Activated T-cell treated with anti-CD3 and anti-CD28 coated beads, Interleukin-2, amount 50 U/mL, for 48 hours (primary cell): ENCODE measurements around the gene MYLK.

ENCODE experiments used
- DNase-seq, 2 experiments: peaks; one replicate each; pipeline ENCODE4 v3.0.0-alpha.2; 2020

Gene MYLK

DNA sequence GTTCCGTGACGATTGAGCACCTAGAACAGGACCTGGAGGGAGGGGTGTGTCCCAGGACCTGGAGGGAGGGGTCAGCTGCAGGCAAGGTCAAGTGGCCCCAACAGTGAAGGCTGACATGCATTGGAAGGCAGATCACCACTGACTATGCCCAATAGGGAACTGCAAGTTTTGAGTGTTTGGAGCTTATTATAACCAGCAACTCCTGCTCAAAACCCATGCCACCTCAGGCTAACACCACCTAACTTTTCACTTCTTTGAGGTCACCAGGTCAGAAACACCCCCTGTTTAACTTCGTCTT, 93.1 kb downstream of the MYLK start:
- no peak for DNase-seq

DNA sequence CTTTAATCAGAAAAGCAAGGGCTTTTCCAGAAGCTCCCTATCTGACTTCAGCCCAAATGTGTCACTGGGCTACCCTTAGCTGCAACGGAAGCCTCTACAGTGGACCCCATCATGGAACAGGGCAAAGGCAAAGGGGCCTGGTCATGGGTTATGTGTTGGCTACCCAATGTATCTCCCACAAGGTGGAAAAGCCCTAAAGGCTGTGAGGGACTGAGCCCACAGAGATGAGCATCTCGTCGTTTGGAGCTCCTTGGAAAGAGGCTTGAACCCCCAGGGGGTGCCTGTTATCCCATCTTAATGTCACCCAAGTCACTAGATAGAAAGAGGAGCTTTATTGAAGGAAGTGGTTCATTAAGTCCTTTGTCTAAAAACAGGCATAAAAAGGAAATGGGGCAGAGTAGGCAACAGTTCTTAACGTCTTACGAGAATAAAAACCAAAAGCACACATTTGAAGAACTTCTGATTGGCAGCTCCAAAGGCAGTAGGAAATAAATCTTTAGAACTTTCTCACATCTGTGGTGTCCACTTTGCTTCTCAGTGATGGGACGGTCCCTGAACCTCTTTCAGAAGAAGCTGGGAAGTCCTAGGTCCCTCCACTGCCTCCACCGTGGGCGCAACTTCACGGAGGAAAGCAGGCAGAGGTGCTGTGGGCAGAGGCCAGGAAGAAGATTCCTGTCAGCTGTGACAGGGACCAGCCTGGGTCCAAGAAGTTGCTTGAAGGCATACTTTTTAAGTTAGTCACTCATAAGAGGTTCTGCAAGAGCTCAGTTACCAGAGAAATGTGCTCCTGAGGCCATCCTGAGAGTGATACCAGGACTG, 93.7 kb downstream of the MYLK start:
- DNase-seq: no peak

- no peak for DNase-seq
These were observed 94.4 kb downstream of the MYLK start for GRCh38 chr3:123789760-123790159.

DNA sequence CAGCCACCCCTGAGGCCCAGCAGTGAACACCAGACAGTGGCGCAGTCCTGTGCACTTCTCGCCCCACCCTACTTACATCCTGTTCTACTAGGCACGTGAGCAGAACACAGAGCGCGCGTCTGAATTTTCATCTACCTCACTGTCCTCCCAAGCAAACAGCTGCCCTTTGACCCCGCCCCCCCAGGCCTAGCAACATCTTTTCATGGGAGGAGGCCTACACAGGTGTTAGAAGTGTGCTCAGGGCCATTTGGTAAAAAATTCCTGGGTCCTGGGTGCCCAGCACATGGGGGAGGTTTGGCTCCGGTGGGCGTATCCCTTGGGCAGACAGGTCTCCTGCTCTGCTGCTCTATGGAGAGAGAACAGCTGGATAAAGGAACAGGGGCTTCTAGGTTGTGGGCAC, 95.0 kb downstream of the MYLK start:
- no peak for DNase-seq

DNA sequence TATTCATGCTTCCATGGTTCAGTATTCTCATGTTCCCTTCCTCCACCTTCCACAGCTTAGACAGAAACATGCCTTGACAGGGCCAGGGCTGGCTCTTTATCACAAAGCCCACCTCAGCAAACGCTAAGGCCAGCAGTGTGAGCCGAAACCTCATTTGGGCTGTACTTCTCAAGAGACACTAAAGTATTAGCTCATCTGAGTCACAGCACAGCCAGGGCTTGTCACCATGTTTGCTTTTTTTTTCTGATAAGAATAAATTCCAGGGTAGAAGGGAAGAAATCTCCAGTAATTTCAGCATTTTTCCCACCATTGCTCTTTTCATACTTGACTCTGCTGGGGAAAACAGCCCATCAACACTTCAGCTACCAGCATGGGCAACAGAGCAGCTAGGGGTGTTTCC, 95.4 kb downstream of the MYLK start:
- no peak for DNase-seq

DNA sequence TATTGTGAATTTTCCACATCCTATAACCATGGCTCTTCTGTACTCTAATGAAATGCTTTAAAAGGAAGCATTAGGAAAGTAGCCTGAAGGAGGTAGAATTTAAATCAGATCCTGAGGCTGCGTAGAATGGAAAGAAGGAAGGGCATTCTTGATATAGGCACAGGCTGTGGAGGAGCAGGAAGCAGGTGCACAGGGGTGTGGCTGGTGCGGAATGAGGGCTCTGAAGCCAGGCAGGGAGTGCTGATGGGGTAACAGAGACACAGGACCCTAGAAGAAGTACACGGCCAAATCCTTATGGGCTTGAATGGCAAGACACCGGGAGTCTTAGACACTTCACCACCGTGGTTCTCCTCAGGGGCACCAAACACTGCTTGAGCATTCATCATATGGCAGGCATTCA, 97.0 kb downstream of the MYLK start:
- DNase-seq: no peak

DNA sequence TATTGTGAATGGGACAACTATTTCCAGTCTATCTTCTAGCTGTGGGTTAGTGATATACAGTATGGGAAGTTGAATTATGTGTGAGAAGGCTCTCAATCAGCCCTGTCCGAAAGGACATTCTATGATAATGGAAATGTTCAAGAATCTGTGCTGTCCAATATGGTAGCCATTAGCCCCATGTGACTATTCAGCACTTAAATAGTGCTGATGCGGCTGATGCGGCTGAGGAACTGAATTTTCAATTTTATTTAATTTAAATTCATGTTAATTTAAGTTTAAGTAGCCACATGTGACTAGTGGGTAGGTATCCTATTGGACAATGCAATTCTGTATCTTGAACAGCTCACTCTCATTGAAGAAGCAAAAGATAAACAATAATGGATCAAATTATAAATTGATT, 98.5 kb downstream of the MYLK start:
- DNase-seq: no peak

- no peak for DNase-seq
These were observed 100.3 kb downstream of the MYLK start for GRCh38 chr3:123783811-123784210.

DNA sequence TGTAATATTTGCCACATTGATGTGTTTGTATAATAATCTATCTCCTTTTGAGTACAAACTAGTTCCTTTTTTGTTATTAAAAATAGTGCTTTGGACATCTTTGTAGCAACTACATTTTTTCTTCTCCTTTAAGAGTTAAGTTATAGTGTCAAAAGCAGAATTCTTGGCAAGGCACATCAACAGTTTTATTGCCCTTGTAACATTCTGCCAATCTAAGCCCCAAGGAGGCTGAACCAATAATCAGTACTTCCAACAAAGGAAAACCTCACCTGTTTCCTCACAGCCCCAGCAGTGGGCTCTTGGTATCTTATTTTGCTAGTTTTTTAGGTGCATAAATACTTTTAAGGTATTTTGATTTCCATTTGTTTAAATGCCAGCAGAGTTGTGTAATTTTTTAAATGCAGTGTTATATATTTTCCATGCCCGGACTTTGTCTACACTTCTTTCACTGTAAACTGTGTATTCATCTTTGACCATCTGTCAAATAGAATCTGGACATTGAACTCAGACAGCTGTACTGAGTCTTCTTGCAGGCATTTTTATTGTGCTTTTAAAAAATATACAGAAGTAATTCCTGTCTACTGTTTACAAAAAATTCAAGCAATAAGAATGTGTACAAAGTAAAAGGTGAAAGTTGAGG, 101.0 kb downstream of the MYLK start:
- DNase-seq: no peak

DNA sequence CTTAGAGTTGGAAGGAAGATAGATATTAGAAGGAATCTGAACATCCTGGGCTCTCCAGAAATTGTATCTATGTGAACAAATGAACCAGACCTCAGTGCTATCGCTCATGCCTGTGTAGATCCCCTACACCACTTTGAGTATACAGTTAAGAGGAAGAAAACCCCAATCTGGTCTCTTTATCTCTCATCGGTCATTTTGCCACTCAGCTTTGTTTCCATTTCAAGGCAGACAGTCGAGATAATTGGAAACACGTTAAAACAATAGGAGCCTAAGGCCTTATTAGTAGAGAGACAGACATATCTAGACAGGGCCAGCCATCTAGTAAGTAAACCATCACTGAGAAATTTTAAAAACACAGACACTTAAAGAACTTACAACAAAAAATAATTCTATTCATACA, 101.6 kb downstream of the MYLK start:
- DNase-seq: no peak

GRCh38 chr3:123781571-123782275, 102.4 kb downstream of the MYLK start:
- no peak for DNase-seq

GRCh38 chr3:123781138-123781537, 103.0 kb downstream of the MYLK start:
- no peak for DNase-seq

GRCh38 chr3:123780656-123781055, 103.5 kb downstream of the MYLK start:
- DNase-seq: no peak

DNA sequence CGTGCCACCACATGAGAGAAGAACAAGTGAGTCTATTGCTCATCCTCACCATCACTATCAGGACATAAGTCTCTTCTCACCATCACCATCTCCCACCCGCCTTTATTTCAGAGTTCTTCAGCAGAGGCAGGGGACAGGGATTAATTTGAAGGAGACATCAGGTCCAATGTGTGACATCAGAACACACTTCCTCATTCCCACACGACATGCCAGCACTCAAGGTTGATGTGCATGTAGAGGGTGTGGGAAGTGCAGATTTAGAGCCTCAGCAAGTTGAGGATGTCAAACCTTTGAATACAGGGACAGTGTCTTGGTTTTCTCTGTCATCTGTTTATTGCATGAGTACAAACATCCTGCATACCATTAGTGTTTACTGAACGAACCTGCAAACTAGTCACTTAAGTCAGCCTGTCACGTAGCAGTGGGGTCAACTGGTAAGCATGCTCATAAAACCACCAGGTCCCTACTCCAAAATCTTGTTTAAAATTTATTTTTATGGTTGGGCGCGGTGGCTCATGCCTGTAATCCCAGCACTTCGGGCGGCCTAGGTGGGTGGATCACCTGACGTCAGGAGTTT, 104.4 kb downstream of the MYLK start:
- DNase-seq: no peak

- no peak for DNase-seq
These were observed 105.0 kb downstream of the MYLK start for GRCh38 chr3:123778991-123779622.

GRCh38 chr3:123778525-123778924, 105.6 kb downstream of the MYLK start:
- no peak for DNase-seq

- no peak for DNase-seq
These were observed 107.9 kb downstream of the MYLK start for GRCh38 chr3:123776071-123776782.

DNA sequence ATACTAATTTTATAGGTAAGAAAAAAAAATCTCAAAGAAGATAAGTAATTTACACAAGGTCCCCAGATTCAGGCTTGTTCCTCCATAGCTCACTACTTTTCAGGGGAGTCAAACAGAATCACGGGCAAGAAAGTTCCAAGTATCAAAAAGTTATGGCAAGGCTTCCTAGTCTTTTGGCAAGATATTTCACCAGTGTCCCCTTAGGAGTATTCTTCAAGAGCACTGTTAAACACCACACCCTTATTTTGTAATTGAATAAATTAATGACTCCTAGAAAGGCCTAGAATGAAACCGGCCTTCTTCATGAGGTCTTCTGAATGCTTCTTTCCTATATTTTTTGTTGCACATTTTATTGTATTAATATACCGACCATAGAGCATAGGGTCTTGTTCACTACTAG, 109.7 kb downstream of the MYLK start:
- DNase-seq: no peak

GRCh38 chr3:123773681-123774431, 110.3 kb downstream of the MYLK start:
- DNase-seq: no peak

DNA sequence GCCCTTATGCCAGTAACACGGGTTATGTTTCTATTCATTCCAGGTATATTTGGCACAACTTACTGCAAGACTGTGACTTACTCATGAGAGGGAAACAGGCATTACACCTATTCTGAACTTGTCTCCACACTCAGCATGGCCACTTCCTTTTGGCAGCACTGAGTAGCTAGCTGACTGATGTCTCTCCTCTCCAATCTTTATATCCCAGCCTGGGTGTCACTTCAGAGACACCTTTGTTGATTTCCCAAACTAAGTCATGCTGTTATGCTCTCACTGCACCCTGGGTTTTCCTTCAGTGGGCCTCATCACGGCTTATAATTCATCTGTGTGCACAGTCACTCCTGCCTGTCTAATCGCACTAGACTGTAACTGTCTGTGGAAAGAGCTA, 114.8 kb downstream of the MYLK start:
- no peak for DNase-seq

DNA sequence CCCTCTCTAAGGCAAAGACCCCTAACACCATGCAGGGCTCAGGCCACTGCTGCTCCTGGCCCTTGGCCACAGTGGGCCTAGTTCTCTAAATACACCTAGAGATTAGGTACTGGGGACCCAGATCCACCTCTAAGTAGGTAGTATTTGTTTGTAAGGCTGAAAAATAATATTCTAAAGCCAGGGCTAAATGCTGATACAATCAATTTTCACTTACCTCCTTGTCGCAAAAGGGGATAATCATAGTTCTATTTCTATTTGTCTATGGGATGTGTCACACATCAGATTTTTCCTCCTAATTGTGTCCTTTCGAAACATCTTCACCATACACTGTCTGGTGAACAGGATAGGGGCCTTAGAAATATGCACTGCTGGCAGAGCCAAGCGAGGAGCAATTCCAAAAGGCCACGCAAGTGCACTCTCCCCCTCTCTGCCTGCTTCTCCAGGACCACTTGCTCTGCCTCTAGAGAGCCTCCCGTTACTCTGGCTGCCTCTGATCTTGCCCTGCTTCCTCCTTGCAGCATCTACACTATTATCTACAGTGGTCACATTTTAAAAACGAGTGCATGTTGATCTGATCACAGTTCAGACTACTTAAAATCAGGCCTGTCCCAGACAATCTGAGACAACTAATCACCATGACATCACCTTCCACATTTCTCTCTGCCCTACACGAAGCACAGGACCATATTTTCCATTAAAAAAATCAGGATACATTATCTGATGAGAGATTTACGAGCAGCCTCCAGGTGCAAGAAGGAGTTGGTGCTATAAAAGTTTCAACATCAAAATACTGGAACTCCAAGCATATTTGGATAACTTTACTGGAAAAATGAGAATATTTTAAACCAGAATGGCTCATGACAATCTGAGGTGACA, 115.4 kb downstream of the MYLK start:
- DNase-seq: no peak
